Muscle of leg (tissue), 11 donors: ENCODE measurements around the gene DMRTA1. TPM values are rescaled to one million over a fixed set of nuclear protein-coding genes. Genes with fewer than 3 reads are reported as not detected.
"Not testable (repeated sequence)": the region's sequence is repeated elsewhere in the genome, so short reads cannot be mapped to it uniquely, and the experiment has no call there.

Experiments used
- DNase-seq: peaks from one replicate; pipeline ENCODE4 v3.0.0; 2013
- H3K27ac ChIP-seq: one replicate; pipeline ENCODE4 v1.5.1; 2013; ENCODE audit warnings: mild to moderate bottlenecking, low read length, control low read depth
- H3K27me3 ChIP-seq: one replicate; pipeline ENCODE4 v1.6.1; 2013; ENCODE audit warnings: low read length; ENCODE audit not compliant: control insufficient read depth, insufficient read depth
- H3K36me3 ChIP-seq: one replicate; pipeline ENCODE4 v1.6.1; 2013; ENCODE audit warnings: low read length; ENCODE audit not compliant: control insufficient read depth, insufficient read depth
- H3K4me1 ChIP-seq: one replicate; pipeline ENCODE4 v1.6.1; 2013; ENCODE audit warnings: low read length; ENCODE audit not compliant: control insufficient read depth, insufficient read depth
- H3K4me3 ChIP-seq: one replicate; pipeline ENCODE4 v1.5.1; 2013; ENCODE audit warnings: low read length, control low read depth
- H3K9me3 ChIP-seq: replicated peaks from 2 replicates; pipeline ENCODE4 v1.6.1; 2013; ENCODE audit warnings: low read depth, low read length; ENCODE audit not compliant: control insufficient read depth
- WGBS: methylation state at CpG from one replicate; pipeline ENCODE4 v1.1.5; 2013; ENCODE audit warnings: missing lambda C conversion rate; ENCODE audit not compliant: insufficient coverage; 5-methylcytosine and 5-hydroxymethylcytosine counted together
- polyA plus RNA-seq, 8 donors: library from polyadenylated mRNA; unstranded; fragments of 120-200 nt; gene quantifications; one replicate each; pipeline versions ENCODE4 v1.2.1 to v1.2.3, GENCODE V29; 2013; ENCODE audit warnings: inconsistent platforms in 1 of 8, low replicate concordance in 1 of 8; ENCODE audit not compliant: insufficient read length in 8 of 8, insufficient read depth in 1 of 8
- total RNA-seq: library from RNA; stranded (reverse); fragments of 120-200 nt; gene quantifications from one replicate; pipeline ENCODE4 v1.2.4, GENCODE V29; 2013

DMRTA1 gene
- total and polyA plus RNA-seq, 9 donors, result 0.05 to 0.35 (median 0.18) TPM; not detected in 1

GRCh38 chr9:22455181-22455580 is 8.6 kb downstream of the DMRTA1 start:
- WGBS, result no CpG with 5 or more reads among the region's 4 CpGs
- no peak for DNase-seq
- no peaks in the 10 kb centered on the region for H3K4me1 ChIP-seq

DNA sequence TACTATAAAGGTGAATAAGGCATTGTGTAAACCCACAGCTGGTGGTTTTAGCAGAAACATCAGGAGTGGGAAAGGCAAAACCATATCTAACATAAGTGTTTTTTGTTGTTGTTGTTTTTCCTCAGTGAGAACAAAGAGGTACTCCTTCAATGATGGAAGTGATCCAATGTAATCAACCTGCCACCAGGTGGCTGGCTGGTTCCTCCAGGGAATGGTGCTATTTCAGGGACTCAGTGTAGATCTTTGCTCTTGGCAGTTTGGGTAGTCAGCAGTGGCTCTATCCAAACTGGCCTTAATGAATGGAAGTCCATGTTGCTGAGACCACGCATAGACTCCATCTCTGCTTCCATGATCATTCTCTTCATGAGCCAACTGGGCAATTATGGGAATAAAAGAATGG is 10.8 kb downstream of the DMRTA1 start:
- Histone ChIP-seq H3K4me1 (no peaks in the 10 kb centered on the region), H3K36me3 (no peaks in the 10 kb centered on the region), H3K27me3 (no peaks in the 10 kb centered on the region), H3K4me3 (no peak overlapping the region), H3K27ac (no peak overlapping the region), H3K9me3 (no peaks in the 10 kb centered on the region)
- WGBS, result no CpG with 5 or more reads among the region's 1 CpG
- DNase-seq, result no peak

More at GRCh38 chr9:22455181-22455580, 8.6 kb downstream of the DMRTA1 start:
- H3K36me3 ChIP-seq, result no peaks in the 10 kb centered on the region
- no peaks in the 10 kb centered on the region for H3K9me3 ChIP-seq
- no peak overlapping the region for H3K4me3 ChIP-seq
- H3K27me3 ChIP-seq, result peaks cover 2% of the 10 kb centered on the region
- no peak overlapping the region for H3K27ac ChIP-seq

- Histone ChIP-seq H3K27me3 (no peaks in the 10 kb centered on the region), H3K4me1 (no peaks in the 10 kb centered on the region), H3K27ac (no peak overlapping the region), H3K9me3 (no peaks in the 10 kb centered on the region), H3K4me3 (no peak overlapping the region), H3K36me3 (no peaks in the 10 kb centered on the region)
- DNase-seq, result no peak
- no CpG with 5 or more reads among the region's 1 CpG for WGBS
Observed at GRCh38 chr9:22463205-22463604, 16.6 kb downstream of the DMRTA1 start.

- Histone ChIP-seq H3K27ac (no peak overlapping the region), H3K36me3 (no peaks in the 10 kb centered on the region), H3K27me3 (no peaks in the 10 kb centered on the region), H3K9me3 (no peaks in the 10 kb centered on the region), H3K4me1 (no peaks in the 10 kb centered on the region), H3K4me3 (no peak overlapping the region)
- DNase-seq, result peak; percentile 29
- WGBS, result 0% methylated on average over 4 of the region's 8 CpGs
Observed at GRCh38 chr9:22469928-22470544, 23.4 kb downstream of the DMRTA1 start.

DNA sequence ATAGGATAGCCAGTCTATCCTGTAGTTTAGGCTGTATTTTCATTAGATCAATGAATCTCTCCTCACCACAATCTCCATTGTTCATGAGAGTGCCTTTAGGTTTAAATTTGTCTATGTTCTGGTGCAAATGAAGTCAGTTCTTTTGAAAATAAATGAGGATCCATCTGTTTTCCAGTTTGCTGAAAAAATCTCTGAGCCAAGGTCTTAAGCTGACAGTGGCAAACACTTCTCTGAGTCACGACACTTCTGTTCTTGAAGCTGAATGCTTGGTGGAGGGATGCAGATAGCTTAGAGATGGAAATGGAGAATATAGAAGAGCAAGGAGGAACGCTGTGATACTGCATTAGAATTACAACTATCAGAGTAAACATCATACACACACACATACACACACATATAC is 34.9 kb downstream of the DMRTA1 start:
- no peaks in the 10 kb centered on the region for H3K9me3 ChIP-seq
- WGBS, result no CpG with 5 or more reads among the region's 2 CpGs
- H3K4me1 ChIP-seq, result no peaks in the 10 kb centered on the region
- no peak for DNase-seq
- no peak overlapping the region for H3K4me3 ChIP-seq
- H3K36me3 ChIP-seq, result no peaks in the 10 kb centered on the region
- no peak overlapping the region for H3K27ac ChIP-seq
- no peaks in the 10 kb centered on the region for H3K27me3 ChIP-seq

DNA sequence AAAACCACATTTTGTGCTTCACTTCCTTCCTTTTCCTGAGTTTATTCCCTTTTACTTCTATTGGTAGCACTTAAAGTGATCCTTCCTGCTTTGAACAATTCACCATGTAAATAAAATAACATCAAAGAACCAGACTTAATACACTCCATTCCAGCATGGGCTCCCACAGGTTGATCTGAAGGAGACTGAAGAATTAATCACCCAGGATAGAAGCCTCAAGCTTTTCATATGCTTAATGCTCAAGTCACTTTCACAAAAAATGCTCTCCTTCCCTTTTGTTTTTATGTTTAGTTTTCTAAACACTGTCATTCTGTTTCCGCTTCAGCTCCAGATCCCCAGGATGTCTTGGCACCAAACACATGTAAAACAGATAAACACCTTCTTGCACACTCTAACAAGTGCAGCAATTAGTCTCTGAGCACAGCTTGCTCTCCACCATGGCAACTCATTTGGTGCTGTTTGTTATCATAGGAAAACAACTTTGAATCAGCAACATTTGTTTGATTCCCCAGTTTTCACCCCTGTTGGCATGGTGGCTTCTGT is 37.0 kb downstream of the DMRTA1 start:
- Histone ChIP-seq H3K36me3 (no peaks in the 10 kb centered on the region), H3K27me3 (no peaks in the 10 kb centered on the region), H3K27ac (no peak overlapping the region), H3K4me1 (no peaks in the 10 kb centered on the region), H3K9me3 (no peaks in the 10 kb centered on the region), H3K4me3 (no peak overlapping the region)
- no CpG with 5 or more reads among the region's 1 CpG for WGBS
- no peak for DNase-seq

- DNase-seq, H3K27ac ChIP-seq, H3K27me3 ChIP-seq, H3K9me3 ChIP-seq, H3K4me3 ChIP-seq, H3K36me3 ChIP-seq, H3K4me1 ChIP-seq: not testable (repeated sequence)
- WGBS, result 68% methylated on average over 4 of the region's 4 CpGs
Observed at GRCh38 chr9:22496197-22496596, 49.6 kb downstream of the DMRTA1 start.
